GM18858 (cell line): Measurements from ENCODE around the gene OSBPL6.

Experiments used
- ATAC-seq: cut with Tn5 transposase; IDR thresholded peaks from one replicate; pipeline ENCODE4 v1.9.1; 2021; ENCODE audit not compliant: unreplicated experiment

OSBPL6 gene

DNA sequence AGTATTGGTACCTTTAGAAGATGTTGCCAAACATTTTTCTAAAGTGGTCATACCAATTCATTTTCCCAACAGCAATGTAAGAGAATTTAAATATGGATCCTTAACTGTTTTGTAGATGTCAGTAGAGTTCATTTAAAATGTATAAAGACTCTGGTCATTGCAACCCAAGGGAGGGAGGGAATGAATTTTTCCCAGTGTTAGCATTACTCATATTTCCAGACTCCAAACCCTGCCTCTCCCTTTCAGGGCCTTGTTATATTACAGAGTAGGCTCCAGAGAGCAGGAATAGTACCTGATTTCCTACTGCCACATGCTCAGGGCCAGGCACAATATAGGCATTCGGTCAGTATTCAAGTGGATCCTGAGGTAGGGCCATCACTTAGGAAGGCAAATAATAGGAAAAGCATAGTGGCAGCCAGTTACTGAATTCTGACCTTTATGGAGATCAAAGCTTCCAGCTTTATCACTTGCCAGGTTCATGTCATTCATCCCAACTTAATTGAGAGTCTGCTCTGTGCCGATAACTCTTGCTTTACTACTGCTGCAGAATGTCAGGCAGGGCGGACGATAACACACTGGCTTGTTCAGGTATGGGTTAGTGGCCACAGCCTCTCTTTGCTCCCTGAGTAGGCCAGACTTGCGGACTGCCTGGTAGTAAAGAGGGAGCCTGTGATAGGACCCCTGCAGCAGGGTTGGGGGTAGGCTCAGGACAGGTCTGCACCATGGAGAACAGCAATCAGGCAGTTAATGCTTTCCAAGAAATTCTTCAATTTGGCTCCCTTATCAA is 75.3 kb downstream of the OSBPL6 start:
- ATAC-seq, result no peak

DNA sequence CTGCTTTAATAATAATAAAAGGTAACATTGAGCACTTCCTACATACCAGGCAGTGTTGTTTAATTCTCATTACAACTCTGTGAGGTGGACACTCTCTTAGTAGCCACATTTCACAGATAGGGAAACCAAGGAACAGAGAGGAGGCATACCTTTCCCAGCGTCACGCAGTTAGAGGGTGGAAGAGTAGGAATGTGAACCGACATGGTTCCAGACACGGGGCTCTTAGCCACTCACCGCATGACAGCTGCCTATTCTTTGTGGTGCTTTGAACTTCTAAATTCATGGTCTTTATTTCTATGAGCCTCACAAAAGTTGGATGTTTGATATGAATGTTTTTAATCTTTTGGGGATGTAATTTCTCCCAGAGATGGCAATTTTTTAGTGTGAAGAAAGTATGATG is 76.0 kb downstream of the OSBPL6 start:
- ATAC-seq, result no peak

DNA sequence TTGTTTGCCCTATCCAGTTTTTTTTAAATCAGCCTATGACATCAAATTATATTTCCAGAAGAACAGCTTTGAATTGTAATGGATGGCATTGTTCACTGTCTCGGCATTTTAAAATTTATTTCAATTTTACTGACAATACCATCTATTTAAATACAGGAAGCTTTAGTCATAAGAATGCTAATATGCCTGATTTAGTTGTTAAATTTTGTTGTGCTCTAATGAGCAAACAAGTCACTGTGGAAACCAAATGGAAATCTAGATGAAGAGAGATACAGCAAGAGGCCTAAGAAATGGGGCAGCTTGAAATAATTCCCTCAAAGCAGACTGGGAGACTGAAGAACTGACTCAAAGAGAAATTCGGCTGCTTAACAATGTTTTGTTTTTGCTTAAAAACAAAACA is 76.8 kb downstream of the OSBPL6 start:
- ATAC-seq, result no peak

DNA sequence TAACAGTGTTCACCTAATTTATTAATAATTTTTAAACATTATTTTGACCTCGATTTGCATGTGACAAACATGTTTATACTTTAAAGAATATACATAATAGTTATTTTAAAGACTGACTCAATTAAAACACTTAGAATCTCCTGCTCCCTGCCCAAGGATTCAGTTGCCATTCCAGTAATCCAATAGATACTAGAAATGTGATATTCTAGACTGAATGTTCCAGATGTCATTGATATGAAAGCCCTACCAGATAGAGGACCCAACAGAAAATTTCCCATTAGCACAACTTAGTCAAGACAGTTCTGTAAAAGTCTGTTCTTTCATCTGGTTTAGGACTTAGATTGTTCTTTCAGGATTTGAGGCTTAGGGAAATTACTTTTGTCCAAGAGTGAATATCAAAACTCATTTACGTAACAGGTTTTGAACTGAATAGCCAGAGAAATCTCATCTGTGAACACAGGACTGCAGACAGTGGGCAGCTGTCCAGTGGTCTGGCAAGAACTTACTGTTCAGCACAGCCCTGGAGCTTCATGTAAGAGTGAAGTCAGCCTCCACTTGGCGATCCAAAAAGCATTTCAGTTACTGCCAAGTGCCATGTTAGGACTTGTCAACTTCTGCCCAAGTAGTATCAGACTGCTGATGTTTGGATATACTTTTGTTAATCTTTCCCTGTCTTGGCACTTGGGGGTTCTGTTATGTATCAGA is 77.5 kb downstream of the OSBPL6 start:
- no peak for ATAC-seq

DNA sequence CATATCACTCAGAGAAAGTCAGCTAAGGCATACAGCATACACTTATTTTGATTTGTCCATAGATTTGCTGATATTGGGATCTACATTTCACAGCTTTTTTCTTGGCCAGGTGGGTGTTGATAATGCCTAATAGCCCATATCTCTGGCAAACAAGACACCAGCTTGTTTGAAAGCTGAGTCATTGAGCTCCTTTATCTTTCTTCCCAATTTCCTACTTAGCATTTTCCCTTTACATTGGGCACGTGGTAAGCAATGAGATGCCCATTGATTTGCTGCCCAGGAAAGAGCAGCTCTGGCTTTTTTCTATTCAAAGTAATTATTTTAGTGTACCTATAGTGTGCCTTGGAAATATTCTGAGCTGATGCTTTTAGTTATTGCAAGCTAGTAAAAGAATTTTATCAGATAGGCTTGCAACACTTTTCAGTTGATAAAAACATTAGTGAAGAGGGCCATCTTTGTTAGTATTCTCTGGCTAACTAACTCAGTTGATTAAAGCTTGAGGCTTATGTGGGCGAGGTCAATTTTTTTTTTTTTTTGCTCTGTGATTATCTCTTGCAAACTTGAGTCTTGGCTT is 79.6 kb downstream of the OSBPL6 start:
- no peak for ATAC-seq

DNA sequence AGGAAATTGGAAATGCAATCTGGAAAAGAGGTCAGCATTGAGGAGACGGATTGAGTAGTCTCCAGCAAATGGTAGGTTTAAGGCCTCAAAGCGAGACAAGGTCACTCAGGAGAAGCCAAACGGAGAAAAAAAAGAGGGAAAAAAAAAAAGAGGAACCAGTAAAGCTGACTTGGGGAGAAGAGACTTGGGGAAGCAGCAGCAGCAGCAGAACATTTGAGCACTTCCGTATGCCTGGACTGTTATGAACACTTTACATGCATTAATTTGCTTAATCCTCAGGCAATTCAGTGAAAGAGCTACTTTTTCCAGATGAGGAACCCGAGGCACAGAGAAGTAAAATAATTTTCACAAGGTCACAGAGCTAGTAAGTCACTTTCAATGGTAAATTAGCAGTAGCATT is 81.3 kb downstream of the OSBPL6 start:
- no peak for ATAC-seq

DNA sequence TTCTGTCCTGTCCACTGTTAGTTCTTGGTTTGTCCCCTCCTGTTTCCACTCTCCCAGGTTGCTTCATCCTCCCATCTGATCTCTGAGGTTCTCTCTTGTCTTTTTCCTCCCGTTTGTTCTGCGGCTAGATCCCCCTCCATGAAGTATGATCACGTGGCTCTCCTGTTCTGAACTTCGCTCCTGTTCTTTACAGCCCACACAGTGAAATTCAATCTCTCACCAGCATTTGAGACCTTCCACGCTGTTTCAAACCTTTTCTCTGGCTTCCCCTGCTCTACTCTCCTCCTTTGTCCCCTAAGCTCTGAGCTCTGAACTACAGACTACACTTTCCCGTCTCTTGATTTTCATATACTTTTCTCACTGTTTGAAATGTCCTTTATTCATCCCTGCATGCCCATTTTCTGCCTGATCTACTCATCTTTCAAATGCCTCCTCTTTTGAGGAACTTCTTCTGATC is 83.5 kb downstream of the OSBPL6 start:
- no peak for ATAC-seq

DNA sequence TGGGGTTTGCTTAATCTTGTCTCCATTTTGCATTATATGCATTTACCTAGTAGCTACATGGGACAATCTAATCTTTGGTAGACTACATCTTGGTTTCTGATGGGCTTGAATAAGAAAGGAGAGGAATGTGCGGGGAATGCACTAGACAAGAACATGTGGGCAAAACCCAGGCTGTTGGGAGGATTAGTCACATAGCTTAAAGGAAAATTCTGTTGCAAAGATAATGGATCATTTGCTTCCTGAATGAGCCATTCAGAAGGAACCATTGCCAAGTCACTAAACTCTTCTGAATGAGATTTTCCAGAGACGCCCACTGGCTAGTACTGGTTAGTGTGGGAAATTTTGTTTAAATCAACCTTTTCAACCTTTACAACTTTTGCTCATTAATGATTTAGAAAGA is 84.8 kb downstream of the OSBPL6 start:
- no peak for ATAC-seq

DNA sequence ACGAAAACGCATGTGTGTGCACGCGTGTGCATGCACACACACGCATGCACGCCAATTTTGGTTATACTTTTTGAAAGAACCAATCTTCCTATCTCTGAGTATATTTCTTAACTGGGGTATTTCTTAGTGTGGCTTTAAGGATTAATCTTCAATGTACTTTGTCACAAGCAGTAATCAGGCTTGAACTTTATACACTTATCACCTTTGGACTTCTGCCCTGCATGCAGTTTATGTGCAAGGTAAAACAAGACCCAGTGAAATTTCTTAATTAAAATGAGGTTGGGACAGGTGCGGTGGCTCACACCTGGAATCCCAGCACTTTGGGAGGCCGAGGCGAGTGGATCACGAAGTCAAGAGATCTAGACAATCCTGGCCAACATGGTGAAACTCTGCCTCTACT is 85.3 kb downstream of the OSBPL6 start:
- no peak for ATAC-seq

DNA sequence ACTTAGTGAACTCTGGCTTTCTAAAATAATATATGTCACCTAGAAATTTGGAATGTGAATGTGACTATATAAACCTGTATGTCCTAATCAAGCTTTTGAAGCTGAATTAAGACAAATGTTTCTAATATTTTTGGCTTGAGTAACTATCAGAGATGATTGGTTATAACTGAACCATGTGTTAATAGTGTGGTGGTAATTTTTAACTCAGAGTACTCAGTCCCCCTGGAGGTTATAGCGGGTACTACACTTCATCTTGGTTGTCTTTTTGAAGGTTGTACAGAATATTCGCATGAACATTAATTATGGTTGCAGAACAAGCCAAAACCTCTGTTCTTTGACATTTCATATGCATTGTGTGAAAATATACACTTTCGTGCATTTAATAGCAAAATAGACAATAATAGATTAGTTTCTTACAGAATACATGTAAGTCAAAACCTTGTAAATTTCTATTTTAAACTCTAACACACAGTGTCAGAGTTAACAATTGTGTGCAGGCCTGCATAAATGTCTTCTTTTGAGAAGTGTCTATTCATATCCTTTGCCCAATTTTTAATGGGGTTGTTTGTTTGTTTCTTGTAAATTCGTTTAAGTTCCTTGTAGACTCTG is 86.0 kb downstream of the OSBPL6 start:
- ATAC-seq, result no peak

DNA sequence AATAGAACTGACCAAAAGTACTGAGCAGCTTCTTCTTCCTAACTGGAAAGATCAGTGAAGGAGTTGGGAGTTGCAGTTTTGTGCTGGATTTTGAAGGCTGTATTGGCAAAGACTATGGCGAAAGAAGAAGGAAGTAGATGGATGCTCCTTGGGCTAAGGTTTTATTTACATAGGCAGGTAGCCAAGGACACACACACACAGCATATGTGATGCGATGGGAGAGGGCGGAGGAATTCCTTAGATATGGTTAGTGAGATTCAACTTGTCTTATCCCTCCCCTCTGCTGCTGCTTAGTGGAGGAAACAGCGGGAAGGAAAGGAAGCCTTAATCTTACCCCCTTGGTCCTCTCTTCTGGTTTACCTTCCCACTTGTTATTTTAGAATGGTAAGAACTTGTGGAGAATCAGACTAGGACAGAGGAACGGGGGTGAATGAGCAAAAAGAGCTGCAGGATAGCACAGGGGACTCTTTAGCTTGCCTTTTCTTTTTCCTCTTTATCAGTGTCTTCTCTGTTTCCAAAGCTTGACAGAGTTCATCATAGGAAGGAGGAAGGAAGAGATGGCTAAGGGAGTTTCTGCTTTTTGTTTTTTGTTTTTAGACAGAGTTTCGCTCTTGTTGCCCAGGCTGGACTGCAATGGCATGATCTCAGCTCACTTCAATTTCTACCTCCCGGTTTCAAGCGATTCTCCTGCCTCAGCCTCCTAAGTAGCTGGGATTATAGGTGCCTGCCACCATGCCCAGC is 87.9 kb downstream of the OSBPL6 start:
- ATAC-seq, result no peak

DNA sequence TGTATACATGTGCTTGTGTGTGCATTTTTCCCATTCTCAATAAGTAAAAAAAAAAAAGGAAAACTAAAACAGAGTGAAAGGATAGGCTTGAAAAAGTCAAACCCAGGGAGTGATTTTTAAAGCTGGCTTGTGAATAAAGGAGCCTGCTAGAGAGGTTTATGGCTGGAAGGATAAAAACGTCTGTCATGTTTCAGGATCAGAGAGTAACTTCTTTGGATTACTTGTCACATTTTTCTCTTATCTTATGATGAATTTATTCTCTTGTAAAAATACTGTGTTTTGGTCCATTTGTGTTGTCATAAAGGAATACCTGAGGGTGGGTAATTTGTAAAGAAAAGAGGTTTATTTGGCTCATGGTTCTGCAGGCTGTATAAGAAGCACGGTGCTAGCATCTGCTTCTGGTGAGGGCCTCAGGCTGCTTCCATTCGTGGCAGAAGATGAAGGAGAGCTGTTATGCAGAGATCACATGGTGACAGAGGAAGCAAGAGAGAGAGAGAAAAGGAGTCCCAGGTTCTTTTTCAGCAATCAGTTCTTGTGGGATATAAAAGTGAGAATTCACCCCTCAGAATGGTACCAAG is 89.1 kb downstream of the OSBPL6 start:
- ATAC-seq, result no peak

DNA sequence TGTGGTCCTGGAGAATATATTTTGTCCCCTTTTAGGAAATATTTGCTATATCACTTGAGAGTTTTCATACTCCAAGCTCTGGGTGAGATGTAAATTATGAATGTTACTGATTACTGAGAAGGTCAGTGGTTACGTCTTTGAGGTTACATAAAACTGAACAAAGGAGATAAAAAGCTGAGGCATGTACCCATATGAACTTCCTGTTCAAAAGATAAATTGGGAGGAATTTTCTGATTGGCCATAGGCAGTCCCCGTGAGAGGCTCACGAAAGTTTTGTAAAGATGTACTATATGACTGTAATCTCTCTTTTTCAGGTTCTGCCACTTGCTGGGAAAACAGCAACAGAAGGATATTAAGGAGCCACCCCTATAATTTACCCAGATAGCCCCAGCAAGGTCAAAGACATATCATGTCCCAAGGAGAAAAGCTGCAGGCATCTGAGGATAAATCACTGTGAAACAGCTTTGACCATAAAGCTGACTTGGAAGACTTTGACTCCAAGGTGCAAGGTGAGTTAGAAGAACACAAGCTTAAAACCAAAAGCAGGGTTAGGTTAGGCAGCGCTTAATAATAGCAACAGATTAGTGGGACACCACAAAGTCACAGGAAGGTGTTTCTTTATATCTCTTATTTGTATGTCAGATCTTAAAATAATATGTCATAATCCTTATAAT is 90.4 kb downstream of the OSBPL6 start:
- no peak for ATAC-seq

DNA sequence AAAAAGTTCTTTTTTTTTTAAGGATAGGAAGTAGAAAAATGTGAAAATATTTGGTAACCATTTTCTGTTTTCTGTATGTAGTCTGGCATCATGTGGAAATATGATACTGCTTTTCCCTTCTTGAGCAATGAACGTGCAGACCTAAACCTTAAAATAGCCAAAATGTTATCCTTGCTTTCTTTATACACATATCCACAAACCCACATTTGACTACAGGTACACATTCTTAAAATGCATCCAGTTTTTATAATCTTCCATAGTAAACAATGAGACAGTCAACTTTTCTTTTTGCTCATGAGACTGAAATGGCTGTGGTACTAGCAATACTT is 90.9 kb downstream of the OSBPL6 start:
- ATAC-seq, result no peak

DNA sequence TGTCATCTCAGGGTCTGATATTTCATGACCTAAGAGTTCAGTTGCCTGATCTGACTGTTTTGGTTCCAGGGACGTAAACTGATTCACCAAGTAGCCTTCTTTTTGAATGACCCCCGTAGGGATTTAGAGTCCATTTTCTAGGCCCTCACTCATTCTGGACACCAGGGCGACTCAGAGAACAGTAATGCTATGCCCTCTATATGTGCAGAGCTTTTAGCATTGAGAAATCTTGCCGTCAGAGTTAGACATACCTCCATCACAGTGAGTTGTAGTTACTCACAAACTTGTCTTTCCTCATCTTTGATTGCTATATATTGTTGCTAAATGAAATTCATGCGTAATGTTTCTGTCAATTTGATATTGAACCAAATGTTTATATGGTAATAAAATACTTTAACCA is 92.3 kb downstream of the OSBPL6 start:
- ATAC-seq, result no peak

DNA sequence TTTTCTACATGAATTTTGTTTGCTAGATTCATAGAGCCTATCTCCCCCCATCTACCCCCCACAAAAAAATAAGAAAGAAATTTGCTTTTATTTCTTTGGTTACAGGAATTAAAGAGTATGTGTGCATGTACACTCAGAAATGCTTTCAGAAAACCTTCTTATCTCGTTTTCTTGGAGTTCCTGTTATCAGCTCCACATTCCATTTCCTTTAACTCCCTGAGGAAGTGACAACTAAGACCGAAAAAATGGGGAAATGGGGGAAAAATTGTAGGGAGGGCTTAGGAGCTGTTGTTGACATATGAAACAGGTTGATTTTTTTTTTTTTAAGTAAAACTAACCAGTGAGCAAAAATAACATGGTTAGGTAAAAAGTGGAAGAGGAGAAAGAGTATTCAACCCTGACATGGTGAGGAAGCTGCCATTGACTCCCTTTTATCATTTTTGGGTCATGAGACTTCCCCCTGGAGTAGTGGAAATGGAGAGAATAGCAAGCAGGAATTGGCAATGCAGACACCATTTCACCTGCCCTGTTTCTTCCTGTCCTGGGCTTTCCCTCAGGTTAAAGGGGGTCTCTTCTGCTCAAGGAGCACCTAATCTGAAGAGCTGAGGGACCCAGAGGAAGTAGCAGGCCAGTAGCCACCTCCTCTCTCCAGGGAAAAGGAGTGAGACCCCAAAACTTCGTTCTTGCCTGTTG is 93.5 kb downstream of the OSBPL6 start:
- ATAC-seq, result no peak

DNA sequence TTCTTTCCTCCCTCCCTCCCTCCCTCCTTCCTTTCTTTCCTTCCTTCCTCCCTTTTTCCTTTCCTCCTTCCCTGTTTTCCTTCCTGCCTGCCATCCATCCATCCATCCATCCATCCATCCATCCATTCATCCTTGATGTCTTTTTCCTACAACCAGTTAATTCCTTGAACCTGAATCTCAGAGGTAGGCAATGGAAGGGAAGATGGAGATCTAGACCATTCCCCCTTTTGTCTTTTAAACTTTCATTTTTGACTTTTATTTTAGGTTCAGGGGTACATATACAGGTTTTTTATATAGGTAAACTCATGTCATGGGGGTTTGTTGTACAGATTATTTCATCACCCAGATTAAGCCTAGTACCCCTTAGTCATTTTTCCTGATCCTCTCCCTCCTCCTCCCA is 97.4 kb downstream of the OSBPL6 start:
- ATAC-seq, result no peak

DNA sequence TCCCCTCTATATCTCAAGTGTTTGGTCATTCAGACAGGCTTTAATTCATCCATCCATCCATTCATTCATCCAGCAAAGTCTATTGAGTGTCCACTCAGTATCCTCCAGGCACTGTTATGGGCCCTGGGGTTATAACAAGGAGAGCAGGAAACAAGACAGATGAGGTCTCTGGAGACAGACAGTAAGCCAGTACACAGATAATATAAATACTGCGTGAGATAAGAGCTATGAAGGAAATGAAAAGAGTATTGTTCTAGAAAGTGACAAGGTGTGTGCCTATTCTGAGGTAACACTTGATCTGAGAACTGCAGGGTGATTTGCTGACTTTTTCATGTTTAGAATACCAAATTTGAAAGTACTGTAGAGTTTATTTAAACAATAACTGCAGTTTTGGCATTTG is 98.3 kb downstream of the OSBPL6 start:
- ATAC-seq, result no peak

DNA sequence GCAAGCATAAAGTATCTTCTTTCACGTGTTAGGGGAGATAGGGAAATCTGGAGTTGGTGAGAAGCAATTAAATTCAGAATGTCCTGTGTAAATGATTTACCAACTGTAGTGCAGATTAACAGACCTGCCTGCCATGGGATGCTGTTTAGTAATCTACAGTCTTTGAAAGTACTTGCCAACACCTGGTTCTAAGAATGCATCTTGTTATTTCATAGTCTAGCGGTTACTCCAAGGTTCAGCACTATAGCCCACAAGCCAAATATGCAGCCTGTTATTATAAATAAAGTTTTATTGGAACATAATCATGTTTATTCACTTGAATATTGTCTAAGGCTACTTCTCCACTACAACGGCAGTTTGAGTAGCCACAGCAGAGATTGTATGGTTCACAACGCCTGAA is 100.8 kb downstream of the OSBPL6 start:
- no peak for ATAC-seq

DNA sequence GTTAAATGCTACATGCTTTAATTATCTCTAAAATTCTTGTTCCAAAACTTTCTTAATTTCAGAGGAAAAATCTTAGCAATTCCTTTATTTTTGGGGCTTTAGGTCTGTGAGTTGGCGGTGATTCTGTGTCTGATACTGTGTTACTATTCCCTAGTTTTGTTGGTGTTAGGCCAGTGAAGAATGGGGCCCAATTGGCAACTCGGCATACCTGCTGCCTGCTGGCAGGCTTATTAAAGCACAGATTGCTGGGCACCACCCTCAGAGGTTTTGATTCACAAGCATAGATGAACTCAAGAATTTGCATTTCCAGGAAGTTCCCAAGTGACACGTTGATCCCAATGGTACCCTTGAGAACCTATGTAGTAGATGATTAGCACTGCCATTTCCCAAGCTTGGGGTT is 101.6 kb downstream of the OSBPL6 start:
- no peak for ATAC-seq
